WTC11 (cell line): ENCODE measurements around the gene ATP11B. TPM values are rescaled to one million over a fixed set of nuclear protein-coding genes. Genes with fewer than 3 reads are reported as not detected.

ENCODE experiments used
- ATAC-seq: fragments of 200-7000 bp; cut with Tn5 transposase; 2 replicates; pipeline ENCODE4 v1.10.0; 2021; ENCODE audit warnings: mild to moderate bottlenecking, moderate library complexity
- CTCF ChIA-PET: fragments of 300-600 bp; sonication (Branson Sonifier 250); formaldehyde crosslinking; loops from one replicate; lab custom pipeline; 2021; ENCODE audit warnings: antibody characterized with exemption; lab: Charles Lee
- POLR2A ChIA-PET: fragments of 350-600 bp; sonication (Branson Sonifier 250); formaldehyde crosslinking; loops from one replicate; lab custom pipeline; 2021; ENCODE audit warnings: antibody characterized with exemption; lab: Charles Lee
- DNase-seq: peaks from one replicate; pipeline ENCODE4 v3.0.0; 2021; ENCODE audit warnings: low spot score
- H3K27ac Mint-ChIP-seq: 2 replicates; pipeline ENCODE4 v1.8.0; 2021; ENCODE audit warnings: mixed read lengths
- H3K27me3 Mint-ChIP-seq: 2 replicates; pipeline ENCODE4 v1.8.0; 2021; ENCODE audit warnings: low read depth, mild to moderate bottlenecking, moderate library complexity, mixed read lengths
- H3K36me3 Mint-ChIP-seq: 2 replicates; pipeline ENCODE4 v1.8.0; 2021; ENCODE audit warnings: mixed read lengths
- H3K4me1 Mint-ChIP-seq: 2 replicates; pipeline ENCODE4 v1.8.0; 2022; ENCODE audit warnings: mixed read lengths
- H3K4me3 Mint-ChIP-seq: 2 replicates; pipeline ENCODE4 v1.8.0; 2021; ENCODE audit warnings: mild to moderate bottlenecking, moderate library complexity, mixed read lengths
- H3K9me3 Mint-ChIP-seq: 2 replicates; pipeline ENCODE4 v1.8.0; 2021; ENCODE audit warnings: mixed read lengths
- AR ChIP-seq: fragments of 250-450 bp; sonication (Bioruptor Pico); IDR thresholded peaks from 2 replicates; pipeline ENCODE4 v1.9.0; 2021; ENCODE audit warnings: mild to moderate bottlenecking
- ATF2 ChIP-seq: sonication (generic); formaldehyde crosslinking; IDR thresholded peaks from 2 replicates; pipeline ENCODE4 v1.8.1; 2022; ENCODE audit warnings: low read depth, missing genetic modification reagents, borderline replicate concordance
- ELF4 ChIP-seq: sonication (generic); formaldehyde crosslinking; IDR thresholded peaks from 2 replicates; pipeline ENCODE4 v1.8.1; 2022; ENCODE audit warnings: low read depth, mild to moderate bottlenecking, moderate library complexity, missing genetic modification reagents
- FOXP4 ChIP-seq: sonication (generic); formaldehyde crosslinking; IDR thresholded peaks from 2 replicates; pipeline ENCODE4 v1.8.0; 2022; ENCODE audit warnings: mild to moderate bottlenecking, missing genetic modification reagents
- GRHL2 ChIP-seq: fragments of 250-450 bp; sonication (Bioruptor Pico); IDR thresholded peaks from 2 replicates; pipeline ENCODE4 v1.8.0; 2022; ENCODE audit warnings: mild to moderate bottlenecking, moderate library complexity; ENCODE audit not compliant: insufficient replicate concordance, severe bottlenecking
- KAT7 ChIP-seq: sonication (generic); formaldehyde crosslinking; IDR thresholded peaks from 2 replicates; pipeline ENCODE4 v1.8.1; 2023; ENCODE audit warnings: missing genetic modification reagents, mild to moderate bottlenecking, borderline replicate concordance
- NFATC4 ChIP-seq: fragments of 250-450 bp; sonication (Bioruptor Pico); IDR thresholded peaks from 2 replicates; pipeline ENCODE4 v1.9.0; 2021; ENCODE audit warnings: mild to moderate bottlenecking
- NFE2L1 ChIP-seq: sonication (generic); formaldehyde crosslinking; IDR thresholded peaks from 2 replicates; pipeline ENCODE4 v1.8.1; 2023; ENCODE audit warnings: missing genetic modification reagents
- NFYB ChIP-seq: sonication (generic); formaldehyde crosslinking; conservative IDR thresholded peaks from 2 replicates; pipeline ENCODE4 v1.8.0; 2022; ENCODE audit warnings: low read depth, missing genetic modification reagents
- RORB ChIP-seq: fragments of 250-450 bp; sonication (Bioruptor Pico); IDR thresholded peaks from 2 replicates; pipeline ENCODE4 v1.9.0; 2021; ENCODE audit warnings: mild to moderate bottlenecking
- SP1 ChIP-seq: sonication (generic); formaldehyde crosslinking; conservative IDR thresholded peaks from 2 replicates; pipeline ENCODE4 v1.8.1; 2022; ENCODE audit warnings: missing genetic modification reagents
- ZNF121 ChIP-seq: sonication (generic); formaldehyde crosslinking; IDR thresholded peaks from 2 replicates; pipeline ENCODE4 v1.8.0; 2023; ENCODE audit warnings: missing genetic modification reagents
- ZNF263 ChIP-seq: sonication (generic); formaldehyde crosslinking; IDR thresholded peaks from 2 replicates; pipeline ENCODE4 v1.8.1; 2022; ENCODE audit warnings: low read depth, mild to moderate bottlenecking, moderate library complexity, missing genetic modification reagents
- ZNF281 ChIP-seq: sonication (generic); formaldehyde crosslinking; IDR thresholded peaks from 2 replicates; pipeline ENCODE4 v1.8.0; 2023; ENCODE audit warnings: mild to moderate bottlenecking, missing genetic modification reagents
- ZNF317 ChIP-seq: sonication (generic); formaldehyde crosslinking; IDR thresholded peaks from 2 replicates; pipeline ENCODE4 v1.8.1; 2023; ENCODE audit warnings: low read depth, mild to moderate bottlenecking, moderate library complexity, missing genetic modification reagents, borderline replicate concordance
- ZNF416 ChIP-seq: fragments of 250-450 bp; sonication (Bioruptor Pico); IDR thresholded peaks from 2 replicates; pipeline ENCODE4 v1.9.0; 2021; ENCODE audit warnings: mild to moderate bottlenecking, inconsistent platforms
- ZNF423 ChIP-seq: fragments of 250-450 bp; sonication (Bioruptor Pico); IDR thresholded peaks from 2 replicates; pipeline ENCODE4 v2.1.2; 2022; ENCODE audit warnings: mild to moderate bottlenecking, moderate library complexity
- ZNF512 ChIP-seq: sonication (generic); formaldehyde crosslinking; IDR thresholded peaks from 2 replicates; pipeline ENCODE4 v1.8.1; 2022; ENCODE audit warnings: missing genetic modification reagents, borderline replicate concordance
- total RNA-seq: library from RNA; stranded (reverse); gene quantifications from 3 replicates; pipeline ENCODE4 v1.2.3, GENCODE V29; 2021

Gene ATP11B
- total RNA-seq, 1 experiment from 2014 or later: 25.7 TPM

GRCh38 chr3:182769673-182770072 lies 23.6 kb upstream of the ATP11B start (continued):
- TF ChIP-seq AR (CRISPR knock-in tag): no peak
- TF ChIP-seq, all 79 proteins: peak for 0

GRCh38 chr3:182782149-182782548 lies 11.2 kb upstream of the ATP11B start:
- Mint-ChIP-seq H3K36me3 (no peaks in the 10 kb centered on the region), H3K4me3 (no peak overlapping the region), H3K27ac (no peak overlapping the region), H3K27me3 (no peaks in the 10 kb centered on the region), H3K9me3 (no peaks in the 10 kb centered on the region), H3K4me1 (no peaks in the 10 kb centered on the region)
- no peak for ATAC-seq
- ChIA-PET POLR2A (no interaction called here), CTCF (no interaction called here)
- DNase-seq: no peak
- TF ChIP-seq ELF4 (CRISPR knock-in tag) (no peak), GRHL2 (CRISPR knock-in tag) (no peak), FOXP4 (CRISPR knock-in tag) (no peak)

GRCh38 chr3:182783106-182783505 lies 10.2 kb upstream of the ATP11B start:
- H3K27ac Mint-ChIP-seq: no peak overlapping the region
- CTCF ChIA-PET: no interaction called here
- no peaks in the 10 kb centered on the region for H3K4me1 Mint-ChIP-seq
- no peak for ATAC-seq
- H3K4me3 Mint-ChIP-seq: no peak overlapping the region
- DNase-seq: no peak
- no peaks in the 10 kb centered on the region for H3K36me3 Mint-ChIP-seq
- TF ChIP-seq ZNF121 (CRISPR knock-in tag) (peak; percentile 57; the same call in 1 of the 2 replicates), RORB (no peak)
- no peaks in the 10 kb centered on the region for H3K9me3 Mint-ChIP-seq
- H3K27me3 Mint-ChIP-seq: no peaks in the 10 kb centered on the region
- POLR2A ChIA-PET: no interaction called here

- Mint-ChIP-seq H3K27ac (no peak overlapping the region), H3K4me1 (no peaks in the 10 kb centered on the region), H3K4me3 (no peak overlapping the region), H3K36me3 (no peaks in the 10 kb centered on the region), H3K27me3 (no peaks in the 10 kb centered on the region), H3K9me3 (no peaks in the 10 kb centered on the region)
- ChIA-PET POLR2A (no interaction called here), CTCF (no interaction called here)
- TF ChIP-seq KAT7 (CRISPR knock-in tag): no peak
- TF ChIP-seq NFYB: no peak
- TF ChIP-seq ZNF317 (CRISPR knock-in tag): no peak
- no peak for TF ChIP-seq ELF4 (CRISPR knock-in tag)
- no peak for TF ChIP-seq ZNF263 (CRISPR knock-in tag)
- TF ChIP-seq NFATC4 (CRISPR knock-in tag): no peak
- TF ChIP-seq ZNF416 (CRISPR knock-in tag): no peak
- no peak for TF ChIP-seq ATF2 (CRISPR knock-in tag)
- TF ChIP-seq NFE2L1 (CRISPR knock-in tag): no peak
- no peak for TF ChIP-seq ZNF512 (CRISPR knock-in tag)
- TF ChIP-seq ZNF423 (CRISPR knock-in tag): no peak
- TF ChIP-seq ZNF121 (CRISPR knock-in tag): no peak
- TF ChIP-seq SP1 (CRISPR knock-in tag): no peak
- no peak for TF ChIP-seq ZNF281 (CRISPR knock-in tag)
- no peak for TF ChIP-seq RORB
- ATAC-seq: no peak
- DNase-seq: no peak
Measured at GRCh38 chr3:182784542-182784941, 8.8 kb upstream of the ATP11B start.
